Measurements from ENCODE around the gene TAF11L2.

- TF ChIP-seq CTCF (IDR thresholded peaks at IDR 0.05): no peak
- no peak for TF ChIP-seq POLR2AphosphoS5 (IDR thresholded peaks at IDR 0.05; ENCODE audit: low read depth, low read length)
- no peak for TF ChIP-seq REST (IDR thresholded peaks at IDR 0.05; ENCODE audit: insufficient read depth in 1 of 2, low read depth in 2 of 2, low read length in 1 of 2)
- no peak for TF ChIP-seq SIN3A (IDR thresholded peaks at IDR 0.05; ENCODE audit: borderline replicate concordance, insufficient read depth, low read depth, low read length)
- TF ChIP-seq TCF7L2 (IDR thresholded peaks at IDR 0.05; ENCODE audit: low read depth, low read length): no peak
Observed at GRCh38 chr5:17511775-17512325, 13.8 kb downstream of the TAF11L2 start.
